HUES48 (cell line): ENCODE measurements around the gene MTERF4.

ENCODE experiments used
- H3K27ac ChIP-seq: one replicate; pipeline ENCODE4 v1.7.0; 2013; ENCODE audit warnings: low read depth, low read length, inconsistent platforms
- H3K27me3 ChIP-seq: 2 replicates; pipeline ENCODE4 v1.6.1; 2013; ENCODE audit warnings: mild to moderate bottlenecking, low read length; ENCODE audit not compliant: control insufficient read depth, insufficient read depth
- H3K36me3 ChIP-seq: 2 replicates; pipeline ENCODE4 v1.6.1; 2013; ENCODE audit warnings: low read length; ENCODE audit not compliant: control insufficient read depth, insufficient read depth
- H3K4me1 ChIP-seq: 2 replicates; pipeline ENCODE4 v1.6.1; 2013; ENCODE audit warnings: mild to moderate bottlenecking, low read length; ENCODE audit not compliant: control insufficient read depth, insufficient read depth
- H3K4me3 ChIP-seq: 2 replicates; pipeline ENCODE4 v1.5.1; 2013; ENCODE audit warnings: mild to moderate bottlenecking, low read depth, low read length
- H3K9ac ChIP-seq: 2 replicates; pipeline ENCODE4 v1.6.1; 2013; ENCODE audit warnings: mild to moderate bottlenecking, low read depth, low read length, moderate library complexity
- H3K9me3 ChIP-seq: 2 replicates; pipeline ENCODE4 v1.6.1; 2013; ENCODE audit warnings: low read length; ENCODE audit not compliant: control insufficient read depth, insufficient read depth

The MTERF4 gene, protein sequence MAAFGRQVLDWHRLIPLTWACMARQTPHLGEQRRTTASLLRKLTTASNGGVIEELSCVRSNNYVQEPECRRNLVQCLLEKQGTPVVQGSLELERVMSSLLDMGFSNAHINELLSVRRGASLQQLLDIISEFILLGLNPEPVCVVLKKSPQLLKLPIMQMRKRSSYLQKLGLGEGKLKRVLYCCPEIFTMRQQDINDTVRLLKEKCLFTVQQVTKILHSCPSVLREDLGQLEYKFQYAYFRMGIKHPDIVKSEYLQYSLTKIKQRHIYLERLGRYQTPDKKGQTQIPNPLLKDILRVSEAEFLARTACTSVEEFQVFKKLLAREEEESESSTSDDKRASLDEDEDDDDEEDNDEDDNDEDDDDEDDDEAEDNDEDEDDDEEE

DNA sequence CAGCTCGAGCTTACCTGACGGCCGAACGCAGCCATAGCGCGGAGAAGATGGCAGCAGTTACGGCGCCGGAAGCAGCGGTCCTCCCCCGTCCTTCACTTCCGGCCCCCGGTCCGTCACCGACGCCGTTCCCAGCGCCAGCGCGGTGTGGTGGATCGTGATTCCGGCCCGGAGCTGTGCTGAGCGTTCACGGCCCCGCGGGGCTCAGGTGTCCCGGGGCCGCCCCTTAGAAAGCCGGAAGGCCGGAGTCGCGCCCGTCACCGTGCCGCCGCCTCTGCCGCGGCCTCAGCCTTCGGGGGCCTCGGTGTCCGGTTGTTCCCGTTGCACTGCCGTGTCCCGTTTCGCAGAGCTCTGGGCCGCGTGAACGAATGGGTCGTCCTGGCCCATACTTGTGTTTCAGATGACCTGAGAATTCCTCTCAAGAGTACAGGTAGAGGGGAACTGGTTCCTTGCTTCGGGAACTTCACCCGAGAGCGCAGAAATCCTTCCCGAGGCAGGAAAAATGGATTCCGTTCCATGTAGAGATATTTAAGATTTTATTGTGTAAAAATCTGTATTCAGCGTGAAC lies at the start of gene MTERF4:
Gene MTERF4 (minus strand): TSS at position 49 of the 565 bp plus-strand sequence. CDS start 14 bp downstream, at position 35.
- Histone ChIP-seq H3K4me1 (peaks cover 7% of the 10 kb centered on the region; the same call in 1 of the 2 replicates), H3K4me3 (peak within 1 kb of the TSS; percentile 72), H3K27ac (peak within 1 kb of the TSS; percentile 88), H3K27me3 (no peaks in the 10 kb centered on the region), H3K36me3 (peaks cover 35% of the 10 kb centered on the region), H3K9ac (peak within 1 kb of the TSS; percentile 70), H3K9me3 (no peaks in the 10 kb centered on the region)

GRCh38 chr2:241150660-241151530 lies 48.8 kb upstream of the MTERF4 start:
- Histone ChIP-seq H3K27me3 (0 out of 2 replicates have a peak, but pooled peaks cover 3% of the 10 kb centered on the region), H3K4me1 (peaks cover 20% of the 10 kb centered on the region; the same call in 1 of the 2 replicates), H3K4me3 (peak overlapping the region; percentile 86), H3K27ac (peak overlapping the region; percentile 57), H3K9me3 (no peaks in the 10 kb centered on the region), H3K9ac (peak overlapping the region; percentile 12; the same call in 1 of the 2 replicates), H3K36me3 (0 out of 2 replicates have a peak, but pooled peaks cover 7% of the 10 kb centered on the region)

DNA sequence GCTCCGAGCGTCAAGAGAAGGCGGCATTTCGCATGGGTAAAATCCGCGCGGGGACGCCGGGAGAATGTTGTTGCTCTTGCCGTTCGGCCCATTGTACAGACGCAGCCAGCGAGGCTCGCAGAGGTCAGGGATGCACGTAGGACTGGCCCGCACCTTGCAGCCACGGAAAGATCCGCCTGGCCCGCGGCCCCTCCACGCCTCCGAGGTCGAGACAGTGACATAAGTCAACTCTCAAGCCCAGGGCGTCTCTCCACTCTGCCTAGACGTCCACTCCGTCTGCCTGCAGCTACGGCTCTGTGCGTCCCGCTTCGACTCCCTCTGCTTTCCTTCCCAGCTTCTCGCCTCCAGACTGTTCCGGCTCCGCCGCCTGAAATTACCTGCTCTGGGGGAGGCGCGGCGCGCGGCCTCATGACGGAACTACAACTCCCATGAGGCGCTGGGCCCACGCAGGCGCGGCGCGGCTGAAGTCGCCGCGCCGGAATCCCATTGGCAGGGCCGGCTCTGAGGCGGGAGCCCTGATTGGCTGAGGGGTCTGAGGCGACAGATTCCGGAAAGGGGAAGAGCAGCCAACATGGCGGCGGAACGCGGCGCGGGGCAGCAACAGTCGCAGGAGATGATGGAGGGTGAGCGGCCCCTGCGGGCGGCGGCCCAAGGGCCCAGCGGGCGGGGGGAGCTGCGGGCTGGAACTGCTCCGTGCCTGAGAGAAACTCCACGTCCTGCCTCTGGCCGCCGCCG lies 48.0 kb upstream of the MTERF4 start, which contains the start of gene PPP1R7:
Gene PPP1R7 (plus strand): TSS at position 543 of the 735 bp plus-strand sequence. CDS start 29 bp downstream, at position 572.
- 0 out of 2 replicates have a peak, but pooled peaks cover 7% of the 10 kb centered on the region for H3K36me3 ChIP-seq
- H3K9me3 ChIP-seq: no peaks in the 10 kb centered on the region
- peaks cover 20% of the 10 kb centered on the region; the same call in 1 of the 2 replicates for H3K4me1 ChIP-seq
- peak within 1 kb of the TSS; percentile 86 for H3K4me3 ChIP-seq
- H3K9ac ChIP-seq: peak within 1 kb of the TSS; percentile 29; the same call in 1 of the 2 replicates
- H3K27ac ChIP-seq: peak within 1 kb of the TSS; percentile 57
- H3K27me3 ChIP-seq: 0 out of 2 replicates have a peak, but pooled peaks cover 3% of the 10 kb centered on the region

- Histone ChIP-seq H3K4me1 (peaks cover 20% of the 10 kb centered on the region; the same call in 1 of the 2 replicates), H3K36me3 (0 out of 2 replicates have a peak, but pooled peaks cover 7% of the 10 kb centered on the region), H3K9me3 (no peaks in the 10 kb centered on the region), H3K9ac (no peak overlapping the region), H3K27ac (no peak overlapping the region), H3K27me3 (0 out of 2 replicates have a peak, but pooled peaks cover 3% of the 10 kb centered on the region), H3K4me3 (peak overlapping the region; percentile 86)
Measured at GRCh38 chr2:241149675-241149924, 47.5 kb upstream of the MTERF4 start.

DNA sequence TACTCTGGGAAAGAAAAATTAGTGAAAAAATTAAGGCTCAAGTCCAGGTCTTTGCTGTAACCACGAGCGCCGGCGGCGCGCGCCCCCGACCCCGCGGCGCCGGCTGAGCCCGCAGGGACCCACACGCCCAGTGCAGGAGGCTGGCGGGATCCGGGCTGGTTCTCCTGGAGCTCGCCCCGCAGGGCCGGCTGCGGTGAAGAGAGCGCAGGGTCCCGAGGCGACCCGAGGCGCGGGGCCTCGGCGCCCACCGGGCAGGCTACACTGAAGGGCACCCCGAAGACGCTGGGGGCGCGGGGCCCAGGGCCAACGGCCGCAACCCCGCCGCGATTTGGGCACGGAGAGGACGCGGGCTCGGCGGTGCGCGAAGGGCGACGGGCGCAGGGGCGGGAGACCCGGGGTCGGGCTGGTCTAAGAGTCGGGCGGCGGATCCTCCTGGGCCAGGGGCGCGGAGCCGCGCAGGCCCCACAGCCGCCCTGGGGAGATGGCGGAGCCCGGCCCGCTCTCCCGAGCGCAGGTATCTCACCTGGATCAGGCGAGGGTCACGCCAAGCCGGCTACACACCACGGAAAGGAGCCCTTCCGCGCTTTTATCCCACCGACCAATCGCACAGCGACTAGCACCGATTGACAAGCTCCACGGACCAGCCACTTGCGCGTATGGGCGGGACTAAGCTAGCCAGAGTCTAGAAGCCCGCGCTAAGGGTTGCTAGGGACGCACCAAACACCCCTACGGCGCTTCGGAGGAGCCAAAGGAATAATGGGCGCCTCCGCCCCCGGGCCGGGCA lies 47.0 kb upstream of the MTERF4 start, which contains the start of gene PASK:
Gene PASK (minus strand): TSS at position 582 of the 784 bp plus-strand sequence. CDS start 6,440 bp downstream, outside the sequence.
- Histone ChIP-seq H3K9me3 (no peaks in the 10 kb centered on the region), H3K36me3 (0 out of 2 replicates have a peak, but pooled peaks cover 7% of the 10 kb centered on the region), H3K4me3 (peak within 1 kb of the TSS; percentile 86), H3K27ac (peak within 1 kb of the TSS; percentile 5), H3K9ac (peak within 1 kb of the TSS; percentile 29; the same call in 1 of the 2 replicates), H3K4me1 (peaks cover 20% of the 10 kb centered on the region; the same call in 1 of the 2 replicates), H3K27me3 (0 out of 2 replicates have a peak, but pooled peaks cover 3% of the 10 kb centered on the region)

DNA sequence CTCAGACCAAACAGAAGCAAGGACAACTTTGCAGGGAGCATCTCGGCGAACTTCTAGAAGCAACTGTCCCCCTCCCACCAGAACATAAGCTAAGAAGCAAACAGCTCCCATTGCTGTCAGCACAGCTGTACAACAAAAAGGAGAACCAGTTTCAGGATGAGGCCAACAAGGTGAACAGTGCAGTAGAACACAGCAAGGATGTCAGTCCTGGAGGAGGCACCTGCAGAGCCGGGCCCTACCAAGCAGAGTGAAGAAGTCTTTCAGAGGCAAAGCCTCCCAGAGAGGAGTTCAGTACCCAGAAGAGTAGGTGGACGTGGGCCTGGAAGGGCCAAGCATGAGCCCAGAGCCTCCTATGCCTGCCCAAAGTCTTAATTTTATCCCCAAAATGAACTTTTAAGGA lies 46.2 kb upstream of the MTERF4 start:
- 0 out of 2 replicates have a peak, but pooled peaks cover 3% of the 10 kb centered on the region for H3K27me3 ChIP-seq
- no peak overlapping the region for H3K9ac ChIP-seq
- no peak overlapping the region for H3K27ac ChIP-seq
- peaks cover 4% of the 10 kb centered on the region; the same call in 1 of the 2 replicates for H3K36me3 ChIP-seq
- peaks cover 20% of the 10 kb centered on the region; the same call in 1 of the 2 replicates for H3K4me1 ChIP-seq
- H3K9me3 ChIP-seq: no peaks in the 10 kb centered on the region
- peak overlapping the region; percentile 86 for H3K4me3 ChIP-seq

GRCh38 chr2:241147336-241147735 lies 45.2 kb upstream of the MTERF4 start:
- H3K4me3 ChIP-seq: no peak overlapping the region
- H3K9me3 ChIP-seq: no peaks in the 10 kb centered on the region
- 0 out of 2 replicates have a peak, but pooled peaks cover 3% of the 10 kb centered on the region for H3K27me3 ChIP-seq
- no peak overlapping the region for H3K27ac ChIP-seq
- H3K9ac ChIP-seq: no peak overlapping the region
- H3K4me1 ChIP-seq: peaks cover 20% of the 10 kb centered on the region; the same call in 1 of the 2 replicates
- H3K36me3 ChIP-seq: peaks cover 3% of the 10 kb centered on the region

DNA sequence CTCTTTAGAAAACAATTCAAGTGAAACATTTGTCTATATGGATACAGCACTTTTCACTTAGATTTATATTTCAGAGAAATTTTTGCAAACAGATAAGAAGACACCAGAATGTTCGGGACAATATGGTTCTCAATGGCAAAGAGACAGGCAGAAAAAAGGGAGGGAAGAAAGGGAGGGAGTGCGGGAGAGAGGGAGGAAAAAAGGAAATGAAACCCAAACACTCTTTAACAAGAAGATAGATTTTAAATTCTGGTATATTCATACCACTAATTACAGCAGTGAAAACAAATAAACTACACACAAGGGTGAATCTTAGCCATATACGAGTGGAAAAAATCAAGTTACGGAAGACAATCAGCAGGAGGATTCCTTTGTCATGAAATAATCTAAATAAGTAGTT lies 44.2 kb upstream of the MTERF4 start:
- Histone ChIP-seq H3K9me3 (no peaks in the 10 kb centered on the region), H3K9ac (no peak overlapping the region), H3K4me3 (no peak overlapping the region), H3K36me3 (peaks cover 8% of the 10 kb centered on the region), H3K27ac (no peak overlapping the region), H3K4me1 (peaks cover 12% of the 10 kb centered on the region; the same call in 1 of the 2 replicates), H3K27me3 (0 out of 2 replicates have a peak, but pooled peaks cover 3% of the 10 kb centered on the region)

GRCh38 chr2:241142593-241142992 lies 40.5 kb upstream of the MTERF4 start:
- Histone ChIP-seq H3K27ac (no peak overlapping the region), H3K36me3 (peaks cover 37% of the 10 kb centered on the region), H3K9me3 (no peaks in the 10 kb centered on the region), H3K4me1 (no peaks in the 10 kb centered on the region), H3K4me3 (no peak overlapping the region), H3K9ac (no peak overlapping the region), H3K27me3 (no peaks in the 10 kb centered on the region)
